K562 (cell line): Measurements from ENCODE around the gene PPP1R37. TPM values are rescaled to one million over a fixed set of nuclear protein-coding genes. Genes with fewer than 3 reads are reported as not detected.

Experiments used
- BCL6 ChIP-seq: fragments of 250-450 bp; sonication (Bioruptor Pico); IDR thresholded peaks from 2 replicates; pipeline ENCODE4 v1.4.0; 2020
- BRD4 ChIP-seq: fragments of 200-600 bp; sonication (generic); IDR thresholded peaks from 2 replicates; pipeline ENCODE4 v1.6.1; 2017; ENCODE audit warnings: inconsistent platforms
- BRD9 ChIP-seq: fragments of 450-650 bp; IDR thresholded peaks from 2 replicates; pipeline ENCODE4 v1.6.1; 2018; ENCODE audit warnings: low read depth; ENCODE audit not compliant: partially characterized antibody
- CBFA2T2 ChIP-seq: fragments of 450-650 bp; conservative IDR thresholded peaks from 2 replicates; pipeline ENCODE4 v1.6.1; 2017; ENCODE audit warnings: mild to moderate bottlenecking
- HNRNPH1 ChIP-seq: fragments of 200-400 bp; formaldehyde crosslinking; optimal IDR thresholded peaks from 2 replicates; pipeline ENCODE3; 2017; ENCODE audit warnings: low read depth, mild to moderate bottlenecking, low read length, moderate library complexity
- MAFK ChIP-seq: IDR thresholded peaks from 2 replicates; pipeline ENCODE4 v1.6.1; 2011; ENCODE audit warnings: low read length, improper control_type of control experiment
- NBN ChIP-seq: fragments of 450-650 bp; IDR thresholded peaks from 2 replicates; pipeline ENCODE4 v1.6.1; 2016; ENCODE audit warnings: low read depth, mild to moderate bottlenecking
- NFE2L1 ChIP-seq: fragments of 450-650 bp; IDR thresholded peaks from 2 replicates; pipeline ENCODE4 v1.6.1; 2016; ENCODE audit warnings: missing genetic modification characterization, low read depth, mild to moderate bottlenecking, missing compliant biosample characterization, moderate library complexity, borderline replicate concordance
- PHF21A ChIP-seq: fragments of 450-650 bp; IDR thresholded peaks from 2 replicates; pipeline ENCODE4 v1.6.1; 2017; ENCODE audit warnings: low read depth, borderline replicate concordance
- PPARD ChIP-seq: fragments of 250-450 bp; sonication (Bioruptor Pico); IDR thresholded peaks from 2 replicates; pipeline ENCODE4 v1.8.0; 2022; ENCODE audit warnings: inconsistent platforms, mild to moderate bottlenecking, moderate library complexity
- PRMT5 ChIP-seq: sonication (generic); formaldehyde crosslinking; IDR thresholded peaks from 2 replicates; pipeline ENCODE4 v1.5.0; 2020; ENCODE audit warnings: missing genetic modification reagents
- RBM25 ChIP-seq: fragments of 200-400 bp; formaldehyde crosslinking; IDR thresholded peaks from 2 replicates; pipeline ENCODE4 v1.6.1; 2018; ENCODE audit warnings: low read length, low read depth, moderate library complexity; ENCODE audit not compliant: severe bottlenecking
- SAP30 ChIP-seq: fragments of 200-600 bp; sonication (generic); IDR thresholded peaks from 2 replicates; pipeline ENCODE4 v1.6.1; 2012; ENCODE audit warnings: borderline replicate concordance, low read depth, mild to moderate bottlenecking, moderate library complexity, low read length, control low read depth, inconsistent platforms; ENCODE audit not compliant: insufficient read depth, poor library complexity, severe bottlenecking
- TCFL5 ChIP-seq: fragments of 250-450 bp; sonication (Bioruptor Pico); conservative IDR thresholded peaks from 2 replicates; pipeline ENCODE4 v1.6.1; 2021; ENCODE audit warnings: mild to moderate bottlenecking, moderate library complexity, matching md5 sums
- TSHZ1 ChIP-seq: fragments of 250-450 bp; sonication (Bioruptor Pico); IDR thresholded peaks from 2 replicates; pipeline ENCODE4 v1.4.0; 2020; ENCODE audit warnings: mild to moderate bottlenecking, moderate library complexity
- ZNF444 ChIP-seq: fragments of 250-450 bp; sonication (Bioruptor Pico); IDR thresholded peaks from 2 replicates; pipeline ENCODE4 v1.4.0; 2020; ENCODE audit warnings: mild to moderate bottlenecking, moderate library complexity
- ZZZ3 ChIP-seq: fragments of 450-650 bp; IDR thresholded peaks from 2 replicates; pipeline ENCODE4 v1.6.1; 2016; ENCODE audit warnings: antibody characterized with exemption, mild to moderate bottlenecking, moderate library complexity
- polyA plus RNA-seq, 8 experiments: library from polyadenylated mRNA; depleted of rRNA in 4 of 8; stranded (reverse) in 5 of 8; unstranded in 3 of 8; fragments of >200 nt; fragmentation: Nextera tagmentation in 2 of 8; fragmentation: Illumina TruSeq in 1 of 8; extraction: Ambion mirVana in 2 of 8; extraction: Trizol in 1 of 8; gene quantifications; 2 replicates each; pipeline versions ENCODE4 v1.2.1 to v1.2.3, GENCODE V29; 2011 to 2014; ENCODE audit warnings: inconsistent platforms in 1 of 8, missing spikeins in 1 of 8
- total RNA-seq, 7 experiments: library from RNA; depleted of rRNA in 6 of 7; stranded (reverse); fragments of >200 nt in 6 of 7; fragmentation: Illumina TruSeq in 2 of 7; extraction: Trizol in 2 of 7; gene quantifications; 2 replicates each; pipeline versions ENCODE4 v1.2.1 to v1.2.3, GENCODE V29; 2011 to 2021; ENCODE audit warnings: low replicate concordance in 1 of 7
- TF ChIP-seq, protein P1 (sequence below): fragments of 450-650 bp; IDR thresholded peaks from 2 replicates; pipeline ENCODE4 v1.6.1; 2018; ENCODE audit not compliant: partially characterized antibody
- TF ChIP-seq, protein P2 (sequence below): sonication (generic); formaldehyde crosslinking; IDR thresholded peaks from 2 replicates; pipeline ENCODE4 v1.9.0; 2022; ENCODE audit warnings: mild to moderate bottlenecking, missing genetic modification reagents
- TF ChIP-seq, protein P3 (sequence below): sonication (generic); formaldehyde crosslinking; IDR thresholded peaks from 2 replicates; pipeline ENCODE4 v1.9.0; 2022; ENCODE audit warnings: mild to moderate bottlenecking, missing genetic modification reagents

PPP1R37 gene
- total and polyA plus RNA-seq, 9 of the 15 experiments (the other 6 are each of a cell fraction or from before 2014, with no cell fraction given): 0.04 to 20.3 (median 7.3) TPM

DNA sequence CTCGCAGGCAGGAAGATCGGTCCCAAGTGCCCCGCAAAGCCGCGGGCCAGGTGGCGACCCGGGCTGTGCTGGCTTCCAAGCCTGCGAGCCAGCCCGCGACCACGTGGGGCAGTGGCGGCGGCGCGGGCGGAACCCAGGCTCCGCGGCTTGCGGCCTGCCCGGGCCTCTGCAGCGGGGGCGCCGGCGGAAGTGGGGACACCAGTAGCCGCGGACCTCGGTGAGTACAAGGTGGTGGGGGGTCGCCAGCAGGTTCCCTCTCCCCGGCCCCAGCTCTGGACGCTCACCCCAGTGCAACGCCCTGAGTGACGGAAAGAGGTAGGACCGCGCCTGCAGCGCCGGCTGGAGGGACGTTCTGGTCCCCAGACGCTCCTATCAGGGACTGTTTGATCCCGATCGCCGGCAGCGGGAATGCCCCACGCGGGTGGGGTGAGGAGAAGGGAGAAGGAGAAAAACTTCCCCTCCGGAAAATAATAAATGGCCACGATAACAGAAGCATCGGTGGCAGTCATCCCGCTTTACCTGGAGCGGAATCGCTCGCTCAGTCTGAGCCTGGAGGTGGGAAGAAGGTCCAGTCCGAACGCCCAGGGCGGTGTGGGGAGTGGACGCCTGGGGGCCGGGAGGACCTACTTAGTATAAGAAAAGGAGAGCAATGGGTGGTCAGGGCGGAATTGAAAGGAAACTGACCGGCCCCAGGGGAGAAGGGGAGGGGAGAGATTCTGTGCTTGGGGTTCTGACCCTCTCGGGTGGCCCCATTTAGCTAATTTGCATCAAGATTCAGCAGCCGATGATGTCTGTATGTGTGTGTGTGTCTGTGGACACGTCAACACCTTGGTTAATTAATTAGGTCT lies 13.7 kb upstream of the PPP1R37 start, which contains the start of gene GEMIN7 (continued):
- TF ChIP-seq TSHZ1 (no peak), ZZZ3 (no peak; the same call in 1 of the 2 replicates), PPARD (no peak), HNRNPH1 (no peak), PRMT5 (CRISPR knock-in tag) (no peak), PHF21A (no peak), NBN (0 out of 2 replicates have a peak, but pooled peaks have one; percentile 30), MAFK (no peak), BRD4 (peak; percentile 40; the same call in 1 of the 2 replicates), CBFA2T2 (no peak), ZNF444 (CRISPR knock-in tag) (no peak), BCL6 (CRISPR knock-in tag) (no peak), RBM25 (peak; percentile 60), TCFL5 (CRISPR knock-in tag) (no peak), SAP30 (peak; percentile 15), BRD9 (no peak), NFE2L1 (tag) (no peak)
- TF ChIP-seq, protein P1, sequence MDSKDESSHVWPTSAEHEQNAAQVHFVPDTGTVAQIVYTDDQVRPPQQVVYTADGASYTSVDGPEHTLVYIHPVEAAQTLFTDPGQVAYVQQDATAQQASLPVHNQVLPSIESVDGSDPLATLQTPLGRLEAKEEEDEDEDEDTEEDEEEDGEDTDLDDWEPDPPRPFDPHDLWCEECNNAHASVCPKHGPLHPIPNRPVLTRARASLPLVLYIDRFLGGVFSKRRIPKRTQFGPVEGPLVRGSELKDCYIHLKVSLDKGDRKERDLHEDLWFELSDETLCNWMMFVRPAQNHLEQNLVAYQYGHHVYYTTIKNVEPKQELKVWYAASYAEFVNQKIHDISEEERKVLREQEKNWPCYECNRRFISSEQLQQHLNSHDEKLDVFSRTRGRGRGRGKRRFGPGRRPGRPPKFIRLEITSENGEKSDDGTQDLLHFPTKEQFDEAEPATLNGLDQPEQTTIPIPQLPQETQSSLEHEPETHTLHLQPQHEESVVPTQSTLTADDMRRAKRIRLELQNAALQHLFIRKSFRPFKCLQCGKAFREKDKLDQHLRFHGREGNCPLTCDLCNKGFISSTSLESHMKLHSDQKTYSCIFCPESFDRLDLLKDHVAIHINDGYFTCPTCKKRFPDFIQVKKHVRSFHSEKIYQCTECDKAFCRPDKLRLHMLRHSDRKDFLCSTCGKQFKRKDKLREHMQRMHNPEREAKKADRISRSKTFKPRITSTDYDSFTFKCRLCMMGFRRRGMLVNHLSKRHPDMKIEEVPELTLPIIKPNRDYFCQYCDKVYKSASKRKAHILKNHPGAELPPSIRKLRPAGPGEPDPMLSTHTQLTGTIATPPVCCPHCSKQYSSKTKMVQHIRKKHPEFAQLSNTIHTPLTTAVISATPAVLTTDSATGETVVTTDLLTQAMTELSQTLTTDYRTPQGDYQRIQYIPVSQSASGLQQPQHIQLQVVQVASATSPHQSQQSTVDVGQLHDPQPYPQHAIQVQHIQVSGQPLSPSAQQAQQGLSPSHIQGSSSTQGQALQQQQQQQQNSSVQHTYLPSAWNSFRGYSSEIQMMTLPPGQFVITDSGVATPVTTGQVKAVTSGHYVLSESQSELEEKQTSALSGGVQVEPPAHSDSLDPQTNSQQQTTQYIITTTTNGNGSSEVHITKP: peak; percentile 29
- TF ChIP-seq, protein P2, sequence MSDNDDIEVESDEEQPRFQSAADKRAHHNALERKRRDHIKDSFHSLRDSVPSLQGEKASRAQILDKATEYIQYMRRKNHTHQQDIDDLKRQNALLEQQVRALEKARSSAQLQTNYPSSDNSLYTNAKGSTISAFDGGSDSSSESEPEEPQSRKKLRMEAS (CRISPR knock-in tag): peak; percentile 99
- TF ChIP-seq, protein P3, sequence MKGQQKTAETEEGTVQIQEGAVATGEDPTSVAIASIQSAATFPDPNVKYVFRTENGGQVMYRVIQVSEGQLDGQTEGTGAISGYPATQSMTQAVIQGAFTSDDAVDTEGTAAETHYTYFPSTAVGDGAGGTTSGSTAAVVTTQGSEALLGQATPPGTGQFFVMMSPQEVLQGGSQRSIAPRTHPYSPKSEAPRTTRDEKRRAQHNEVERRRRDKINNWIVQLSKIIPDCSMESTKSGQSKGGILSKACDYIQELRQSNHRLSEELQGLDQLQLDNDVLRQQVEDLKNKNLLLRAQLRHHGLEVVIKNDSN (CRISPR knock-in tag): peak; percentile 93
